NCI-H2196 (cell line): Measurements from ENCODE around the gene SCAF1.

ENCODE experiments used
- DNase-seq: peaks from one replicate; lab custom pipeline; 2025; ENCODE audit not compliant: unreplicated experiment; lab: John Stamatoyannopoulos, UW

Gene SCAF1

GRCh38 chr19:49641688-49642491 is at the start of gene SCAF1:
Gene SCAF1 (plus strand): TSS chr19:49642209. CDS start chr19:49645027, 2,818 bp downstream.
- DNase-seq, result peak; percentile 100

GRCh38 chr19:49592486-49593232 is 49.4 kb upstream of the SCAF1 start:
- DNase-seq, result peak; percentile 45

DNA sequence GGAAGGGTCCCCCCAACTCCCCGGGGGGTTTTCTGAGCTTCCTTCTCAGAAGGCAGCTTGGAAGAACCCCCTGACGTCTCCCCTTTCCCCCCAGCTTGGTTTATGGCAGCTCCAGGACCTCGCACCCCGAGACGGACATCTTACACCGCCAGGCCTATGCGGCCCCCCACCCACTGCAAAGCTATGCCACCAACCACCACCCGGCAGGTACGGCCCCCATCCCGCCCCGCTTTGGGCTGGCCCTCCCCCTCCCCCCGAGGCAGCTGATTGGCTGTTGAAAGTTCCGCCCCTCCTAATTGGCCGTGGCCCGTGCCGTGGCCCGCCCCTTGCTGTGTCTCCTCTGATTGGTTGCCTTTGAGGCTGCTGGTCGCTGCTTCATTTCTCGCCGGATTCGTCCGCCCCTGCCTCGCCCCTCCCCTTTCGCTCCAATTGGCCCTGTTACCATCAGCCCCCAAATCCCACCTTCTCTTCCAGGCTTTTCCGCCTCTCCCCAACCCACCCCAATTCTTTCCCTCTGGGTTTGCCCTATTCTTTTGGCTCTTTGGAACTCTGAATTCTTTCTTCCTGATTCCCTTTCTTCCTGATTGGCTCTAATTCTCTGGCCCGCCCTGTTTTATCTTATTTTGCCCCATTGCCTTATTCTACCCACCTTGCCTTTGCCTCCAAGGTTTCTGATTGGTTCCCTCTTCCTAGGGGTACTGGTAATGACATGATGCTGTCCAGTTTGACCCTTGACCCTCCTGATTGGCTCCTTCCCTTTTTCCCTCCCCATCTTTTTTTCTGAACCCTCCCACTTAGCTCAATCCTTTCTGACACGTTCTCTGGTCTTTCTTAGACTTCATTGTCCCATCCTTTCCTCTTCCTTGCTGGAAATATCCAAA is 48.5 kb upstream of the SCAF1 start:
- peak; percentile 90 for DNase-seq

- DNase-seq, result no peak
Measured at GRCh38 chr19:49594157-49594992, 47.6 kb upstream of the SCAF1 start.

DNA sequence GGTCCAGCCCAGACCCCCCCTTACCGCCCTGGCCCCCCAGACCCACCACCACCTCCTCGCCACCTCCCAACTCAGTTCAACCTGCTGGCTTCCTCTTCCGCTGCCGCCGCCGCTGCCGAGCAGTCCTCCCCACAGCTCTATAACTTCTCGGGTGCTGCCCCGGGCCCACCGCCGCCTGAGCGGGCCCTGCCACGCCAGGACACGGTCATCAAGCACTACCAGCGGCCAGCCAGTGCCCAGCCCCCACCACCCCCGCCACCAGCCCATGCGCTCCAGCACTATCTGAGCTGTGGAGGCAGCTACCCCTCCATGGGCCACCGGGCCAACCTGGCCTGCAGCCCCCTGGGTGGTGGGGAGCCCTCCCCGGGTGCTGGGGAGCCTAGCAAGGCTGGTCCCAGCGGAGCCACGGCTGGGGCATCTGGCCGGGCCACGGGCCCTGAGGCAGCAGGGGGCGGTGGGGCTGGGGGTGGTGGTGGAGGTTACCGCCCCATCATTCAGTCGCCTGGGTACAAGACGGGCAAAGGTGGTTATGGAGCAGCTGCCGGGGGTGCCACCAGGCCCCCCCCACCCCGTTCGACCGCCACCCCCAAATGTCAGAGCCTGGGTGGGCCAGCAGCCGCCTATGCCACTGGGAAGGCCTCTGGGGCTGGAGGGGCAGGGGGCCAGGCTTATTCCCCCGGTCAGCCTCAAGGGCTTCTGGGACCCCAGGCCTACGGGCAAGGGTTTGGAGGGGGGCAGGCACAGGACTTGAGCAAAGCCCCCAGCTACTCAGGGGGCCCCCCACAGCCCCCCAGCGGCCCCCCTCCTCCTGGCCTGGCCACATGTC is 46.8 kb upstream of the SCAF1 start:
- no peak for DNase-seq

GRCh38 chr19:49595819-49596404 is 46.1 kb upstream of the SCAF1 start:
- DNase-seq, result no peak

DNA sequence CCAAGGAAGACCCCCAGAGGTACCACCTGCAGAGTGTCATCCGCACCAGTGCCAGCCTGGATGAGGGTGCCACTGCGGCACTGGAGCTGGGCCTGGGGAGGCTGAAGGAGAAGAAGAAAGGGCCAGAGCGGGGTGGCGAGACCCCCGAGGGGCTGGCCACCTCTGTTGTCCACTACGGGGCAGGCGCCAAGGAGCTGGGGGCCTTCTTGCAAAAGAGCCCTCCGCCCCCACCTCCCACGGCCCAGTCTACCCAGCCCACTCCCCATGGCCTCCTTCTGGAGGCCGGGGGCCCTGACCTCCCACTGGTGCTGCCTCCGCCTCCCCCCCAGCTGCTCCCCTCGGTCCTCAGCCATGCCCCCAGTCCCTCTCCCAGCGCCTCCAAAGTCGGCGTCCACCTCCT is 45.6 kb upstream of the SCAF1 start:
- DNase-seq, result no peak

DNA sequence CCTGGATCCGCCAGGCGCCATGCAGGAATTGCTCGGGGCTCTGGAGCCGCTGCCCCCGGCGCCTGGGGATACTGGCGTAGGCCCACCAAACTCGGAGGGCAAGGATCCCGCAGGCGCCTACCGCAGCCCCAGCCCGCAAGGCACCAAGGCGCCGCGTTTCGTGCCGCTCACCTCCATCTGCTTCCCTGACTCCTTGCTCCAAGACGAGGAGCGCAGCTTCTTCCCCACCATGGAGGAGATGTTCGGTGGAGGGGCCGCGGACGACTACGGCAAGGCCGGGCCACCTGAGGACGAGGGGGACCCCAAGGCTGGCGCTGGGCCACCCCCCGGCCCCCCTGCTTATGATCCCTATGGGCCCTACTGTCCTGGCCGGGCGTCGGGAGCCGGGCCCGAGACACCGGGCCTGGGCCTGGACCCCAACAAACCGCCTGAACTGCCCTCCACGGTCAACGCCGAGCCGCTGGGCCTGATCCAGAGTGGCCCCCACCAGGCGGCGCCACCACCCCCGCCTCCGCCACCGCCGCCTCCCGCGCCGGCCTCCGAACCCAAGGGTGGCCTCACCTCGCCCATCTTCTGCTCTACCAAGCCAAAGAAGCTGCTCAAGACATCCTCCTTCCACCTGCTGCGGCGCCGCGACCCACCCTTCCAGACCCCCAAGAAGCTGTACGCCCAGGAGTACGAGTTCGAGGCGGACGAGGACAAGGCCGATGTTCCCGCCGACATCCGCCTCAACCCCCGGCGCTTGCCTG is 44.9 kb upstream of the SCAF1 start:
- DNase-seq, result no peak

DNA sequence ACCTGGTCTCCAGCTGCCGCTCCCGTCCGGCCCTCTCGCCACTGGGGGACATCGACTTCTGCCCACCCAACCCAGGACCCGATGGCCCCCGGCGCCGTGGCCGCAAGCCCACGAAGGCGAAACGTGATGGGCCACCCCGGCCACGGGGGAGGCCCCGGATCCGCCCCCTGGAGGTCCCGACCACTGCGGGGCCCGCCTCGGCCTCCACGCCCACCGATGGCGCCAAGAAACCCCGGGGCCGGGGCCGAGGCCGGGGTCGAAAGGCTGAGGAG is 44.4 kb upstream of the SCAF1 start:
- DNase-seq, result no peak

- no peak for DNase-seq
Measured at GRCh38 chr19:49599378-49600295, 42.4 kb upstream of the SCAF1 start.

- DNase-seq, result no peak
Measured at GRCh38 chr19:49601482-49602038, 40.4 kb upstream of the SCAF1 start.

DNA sequence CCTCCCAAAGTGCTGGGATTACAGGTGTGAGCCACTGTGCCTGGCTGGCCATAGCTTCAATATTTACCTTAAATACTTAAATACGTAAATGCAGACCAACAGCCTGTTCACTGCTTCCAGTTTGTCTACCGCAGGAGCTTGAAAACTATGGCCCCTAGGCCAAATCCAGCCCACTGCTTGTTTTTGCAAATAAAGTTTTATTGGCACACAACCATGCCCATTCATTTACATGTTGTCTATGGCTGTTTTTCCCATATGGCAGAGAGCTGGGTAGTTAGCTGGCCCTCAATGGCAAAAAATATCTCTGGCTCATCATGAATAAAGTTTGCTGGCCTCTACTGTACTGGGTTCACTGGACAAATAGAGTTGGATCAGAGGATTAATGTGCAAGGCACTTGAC is 39.2 kb upstream of the SCAF1 start:
- DNase-seq, result no peak

GRCh38 chr19:49605605-49606004 is 36.4 kb upstream of the SCAF1 start:
- no peak for DNase-seq

DNA sequence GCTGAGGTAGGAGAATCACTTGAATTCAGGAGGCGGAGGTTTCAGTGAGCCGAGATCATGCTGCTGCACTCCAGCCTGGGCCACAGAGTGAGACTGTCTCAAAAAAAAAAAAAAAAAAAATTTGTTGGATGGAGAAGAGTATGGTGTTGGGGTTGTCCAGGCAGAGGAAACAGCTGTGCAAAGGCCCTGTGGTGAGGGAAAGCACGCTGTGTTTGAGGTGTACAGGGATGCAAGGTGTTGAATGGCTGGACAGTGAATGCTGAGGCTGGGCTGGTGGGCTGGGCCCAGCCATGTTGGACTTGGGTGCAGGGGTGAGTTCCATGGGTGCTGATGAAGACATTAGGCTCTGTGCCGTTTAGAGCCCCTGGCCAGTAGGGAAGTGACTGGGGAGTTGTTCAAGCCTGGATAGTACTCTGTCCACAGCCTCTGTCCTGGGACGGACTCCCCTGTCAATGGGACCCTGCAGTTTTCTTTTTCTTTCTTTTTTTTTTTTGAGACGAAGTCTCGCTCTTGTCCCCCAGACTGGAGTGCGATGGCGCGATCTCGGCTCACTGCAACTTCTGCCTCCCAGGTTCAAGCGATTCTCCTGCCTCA is 32.4 kb upstream of the SCAF1 start:
- DNase-seq, result no peak

GRCh38 chr19:49613374-49613773 is 28.6 kb upstream of the SCAF1 start:
- peak; percentile 59 for DNase-seq

GRCh38 chr19:49614096-49614833 is 27.7 kb upstream of the SCAF1 start:
- no peak for DNase-seq
